SH-SY5Y (cell line): Measurements from ENCODE around the gene KRT82.

Experiments
- GATA2 ChIP-seq: IDR thresholded peaks from 2 replicates; pipeline ENCODE4 v1.6.1; 2011; ENCODE audit warnings: mild to moderate bottlenecking, low read depth, low read length
- GATA3 ChIP-seq: IDR thresholded peaks from 2 replicates; pipeline ENCODE4 v1.6.1; 2011; ENCODE audit warnings: low read depth, mild to moderate bottlenecking, low read length, moderate library complexity

KRT82 gene

DNA sequence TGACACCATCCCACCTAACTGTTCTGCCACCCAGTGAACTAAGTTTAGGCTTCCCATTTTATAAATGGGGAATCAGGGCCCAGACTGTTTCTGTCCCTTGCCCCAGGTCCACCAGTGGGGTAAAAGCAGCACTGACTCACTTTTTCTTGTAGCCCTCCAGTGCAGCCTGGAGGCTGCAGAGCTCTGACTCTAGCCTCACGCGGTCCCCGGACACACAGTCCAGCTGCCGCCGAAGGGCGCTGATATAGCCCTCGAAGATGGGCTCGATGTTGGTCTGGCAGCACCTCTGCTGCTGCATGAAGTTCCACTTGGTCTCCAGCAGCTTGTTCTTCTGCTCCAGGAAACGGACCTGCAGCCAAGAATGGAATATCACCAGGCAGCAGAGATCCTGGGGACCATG lies 2.6 kb downstream of the KRT82 start:
- TF ChIP-seq GATA2: no peak
- TF ChIP-seq GATA3: no peak

DNA sequence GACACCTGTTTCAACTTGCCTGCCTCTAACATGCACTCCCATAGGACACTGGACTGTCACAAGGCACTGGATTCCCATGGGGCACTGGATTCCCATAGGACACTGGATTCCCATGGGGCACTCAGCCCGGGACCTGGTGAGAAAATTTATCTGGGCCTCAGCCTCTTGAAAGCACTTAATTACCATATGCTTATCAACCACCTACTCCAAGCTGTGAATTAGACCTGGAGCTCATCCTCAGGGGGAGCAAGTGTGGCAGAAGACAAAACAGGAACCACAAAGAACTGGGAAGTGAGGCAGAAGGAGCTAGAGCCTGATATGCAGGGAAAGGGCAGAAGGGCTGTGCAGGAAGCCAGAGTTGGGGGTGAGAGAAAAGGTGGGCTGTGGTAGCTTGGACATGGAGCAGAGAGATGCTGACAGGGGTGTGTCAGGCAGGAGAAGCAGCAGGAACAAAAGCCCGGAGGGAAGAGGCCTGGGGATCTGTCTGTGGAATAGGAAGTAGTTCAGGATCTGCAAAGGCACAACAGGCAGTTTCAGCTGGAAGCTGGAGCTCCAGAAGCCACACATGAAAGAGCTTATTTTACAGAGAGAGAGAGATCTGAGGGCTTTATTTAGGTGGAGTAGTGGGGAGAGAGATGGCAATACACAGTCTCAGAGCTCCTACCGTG lies 3.1 kb downstream of the KRT82 start:
- TF ChIP-seq GATA3 (no peak), GATA2 (no peak)

DNA sequence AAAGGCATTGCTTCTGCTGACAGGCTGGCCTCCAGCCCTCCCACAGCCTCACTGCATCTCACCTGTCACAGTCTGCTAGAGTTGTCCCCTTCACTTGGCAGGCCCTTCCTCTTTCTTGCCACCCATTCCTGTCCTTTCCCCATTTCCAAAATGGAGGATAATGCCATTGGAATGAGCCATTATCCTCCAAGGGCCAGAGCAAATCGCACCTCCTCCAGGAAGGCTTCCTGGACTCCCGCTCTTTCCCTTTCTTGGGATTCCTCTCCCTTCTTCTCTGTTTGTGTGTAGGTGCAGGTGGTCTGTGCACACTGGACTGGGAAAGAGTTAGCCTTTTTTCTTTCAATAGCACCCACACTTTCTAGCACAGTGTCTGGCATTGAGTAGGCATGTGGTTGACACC lies 3.8 kb downstream of the KRT82 start:
- TF ChIP-seq GATA2 (no peak), GATA3 (no peak)

DNA sequence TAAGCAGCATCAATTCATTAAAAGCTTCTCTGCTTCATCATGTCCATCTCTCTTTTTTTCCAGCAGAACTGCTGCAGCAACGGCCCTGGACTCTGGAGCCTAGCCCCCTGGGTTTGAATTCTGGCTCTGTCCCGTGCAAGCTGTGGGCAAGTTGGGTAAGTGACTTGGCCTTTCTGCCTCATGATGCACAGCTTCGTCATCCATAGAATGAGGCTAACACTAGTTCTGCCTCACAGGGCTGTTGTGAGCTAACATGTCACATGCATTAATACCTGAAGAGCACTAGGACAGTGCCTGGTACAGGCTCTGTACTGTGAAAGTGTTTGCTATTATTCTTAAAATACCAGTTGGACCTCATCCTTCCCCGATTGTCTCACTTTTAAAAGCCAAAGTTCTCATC lies 4.2 kb downstream of the KRT82 start:
- TF ChIP-seq GATA2: no peak

DNA sequence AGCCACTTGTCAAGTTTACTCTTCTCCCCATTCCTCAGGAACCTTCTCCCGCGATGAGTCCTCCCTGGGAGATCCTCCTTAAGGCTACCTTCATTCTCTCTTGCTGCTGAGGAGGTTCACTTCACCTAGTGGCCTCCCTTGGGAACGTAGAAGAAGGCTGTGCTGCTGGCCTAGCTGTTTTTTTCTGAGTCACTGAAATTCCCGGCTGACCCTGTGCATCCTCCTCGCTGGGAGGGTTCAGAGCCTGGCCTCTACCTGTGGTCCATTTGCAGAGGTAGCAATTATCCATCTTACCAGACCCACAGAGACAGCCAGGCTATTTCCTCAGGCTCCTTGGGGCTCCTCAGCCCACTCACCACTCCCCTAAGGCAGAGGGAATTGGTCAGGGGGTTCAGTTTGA lies 4.6 kb downstream of the KRT82 start:
- TF ChIP-seq GATA3 (no peak), GATA2 (no peak)

DNA sequence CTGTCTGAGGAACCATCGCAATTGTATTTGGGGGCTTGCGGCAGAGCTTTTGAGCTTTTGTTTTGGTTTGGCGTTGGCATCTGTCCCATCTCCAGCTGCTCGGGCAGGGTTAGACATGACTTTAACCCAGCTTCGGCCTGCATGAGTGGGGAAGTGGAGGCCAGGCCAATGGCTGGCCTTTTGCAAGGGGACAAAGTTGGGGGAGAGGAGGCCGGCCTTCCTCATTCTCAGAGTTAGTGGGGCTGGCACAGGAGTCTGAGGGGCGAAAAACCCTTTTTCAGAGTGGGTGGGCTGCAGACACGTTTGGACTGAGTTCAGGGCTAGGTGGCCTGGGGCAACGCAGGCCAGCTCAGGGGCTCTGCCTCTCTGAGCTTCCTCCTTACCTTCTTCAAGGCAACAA lies 5.2 kb downstream of the KRT82 start:
- TF ChIP-seq GATA2: no peak

DNA sequence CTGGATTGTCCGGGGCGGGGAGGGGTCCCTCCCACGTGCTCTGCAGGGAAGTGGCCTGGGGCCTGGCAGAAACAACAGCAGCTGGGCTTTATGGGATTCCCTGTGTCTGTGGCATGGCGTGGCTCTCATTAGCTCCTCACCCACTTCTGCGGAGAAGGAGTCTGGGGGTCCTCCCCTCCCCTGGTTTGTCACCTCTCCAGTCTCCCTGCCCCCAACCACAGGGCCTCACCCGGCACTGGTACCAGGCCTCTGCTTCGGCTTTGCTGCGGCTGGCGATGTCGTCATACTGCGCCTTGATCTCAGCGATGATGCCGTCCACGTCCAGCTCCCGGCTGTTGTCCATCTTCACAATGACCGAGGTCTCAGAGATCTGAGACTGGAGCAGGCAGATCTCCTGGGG lies 6.4 kb downstream of the KRT82 start:
- TF ChIP-seq GATA3 (no peak), GATA2 (no peak)

DNA sequence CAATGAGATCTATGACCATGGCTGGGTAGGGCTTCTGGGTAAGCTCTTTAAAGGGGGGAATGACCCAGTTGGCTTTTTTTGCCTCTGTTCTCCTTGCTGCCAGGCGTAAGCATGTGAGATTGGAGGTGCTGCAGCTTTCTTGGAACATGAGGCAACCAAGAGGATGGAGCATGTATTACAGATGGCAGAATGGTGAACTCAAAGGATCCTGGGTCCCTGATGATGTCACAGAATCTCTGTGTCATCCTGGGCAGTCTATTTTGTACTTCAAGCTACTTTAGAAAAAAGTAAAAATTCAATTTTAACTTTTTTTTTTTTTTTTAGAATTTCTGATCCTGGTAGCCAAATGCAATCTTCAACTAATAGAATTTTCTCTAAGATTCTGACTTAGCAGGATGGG lies 8.0 kb downstream of the KRT82 start:
- TF ChIP-seq GATA3: no peak
- no peak for TF ChIP-seq GATA2

DNA sequence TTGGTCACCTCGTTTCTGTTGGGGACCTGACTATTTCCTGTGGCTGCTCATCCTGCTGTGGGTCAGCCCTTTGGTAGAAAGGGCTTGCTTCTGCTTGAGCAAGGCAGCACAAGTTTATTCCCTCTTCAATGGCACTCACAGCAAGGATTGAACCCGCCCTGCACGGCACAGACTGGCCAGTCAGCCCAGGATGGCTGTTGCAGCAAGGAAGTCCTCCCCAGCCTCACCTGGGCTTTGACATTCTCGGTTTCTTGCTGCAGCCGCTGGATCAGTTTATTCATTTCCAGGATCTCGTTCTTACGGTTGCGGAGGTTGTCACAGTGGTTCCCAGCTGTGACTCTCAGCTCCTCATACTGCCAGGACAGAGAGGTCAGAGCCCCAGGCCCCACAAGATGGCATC lies 9.5 kb downstream of the KRT82 start:
- no peak for TF ChIP-seq GATA2
- no peak for TF ChIP-seq GATA3

DNA sequence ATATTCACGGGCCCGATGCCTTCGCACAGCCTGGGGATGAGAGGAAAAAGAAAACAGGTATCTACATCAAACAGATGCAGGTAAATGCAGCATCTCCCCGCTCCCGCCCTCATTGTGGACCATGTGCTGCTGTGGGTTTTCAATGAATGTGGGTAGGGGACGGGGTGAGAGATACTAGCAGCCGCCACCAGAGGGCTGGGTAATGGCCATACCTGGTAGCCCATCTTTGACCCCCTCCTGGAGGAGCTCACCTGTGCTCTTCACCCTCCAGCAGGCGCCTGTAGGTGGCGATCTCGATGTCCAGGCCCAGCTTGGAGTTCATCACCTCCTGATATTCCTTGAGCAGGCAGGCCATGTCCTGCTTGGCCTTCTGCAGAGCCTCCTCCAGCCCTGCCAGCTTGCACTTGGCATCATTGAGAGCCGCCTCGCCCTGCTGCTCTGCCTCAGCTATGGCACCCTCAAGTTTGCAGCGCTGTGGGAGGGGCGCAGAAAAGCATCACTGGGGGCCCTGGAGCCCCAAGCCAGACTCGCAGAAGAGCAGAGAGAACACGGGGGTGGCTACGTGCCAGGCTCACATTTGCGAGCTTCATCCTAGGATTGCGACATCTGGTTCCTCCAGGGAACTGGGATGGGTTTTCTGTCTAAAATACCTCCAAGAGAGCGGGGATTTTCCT lies 10.2 kb downstream of the KRT82 start:
- TF ChIP-seq GATA2 (no peak), GATA3 (no peak)

DNA sequence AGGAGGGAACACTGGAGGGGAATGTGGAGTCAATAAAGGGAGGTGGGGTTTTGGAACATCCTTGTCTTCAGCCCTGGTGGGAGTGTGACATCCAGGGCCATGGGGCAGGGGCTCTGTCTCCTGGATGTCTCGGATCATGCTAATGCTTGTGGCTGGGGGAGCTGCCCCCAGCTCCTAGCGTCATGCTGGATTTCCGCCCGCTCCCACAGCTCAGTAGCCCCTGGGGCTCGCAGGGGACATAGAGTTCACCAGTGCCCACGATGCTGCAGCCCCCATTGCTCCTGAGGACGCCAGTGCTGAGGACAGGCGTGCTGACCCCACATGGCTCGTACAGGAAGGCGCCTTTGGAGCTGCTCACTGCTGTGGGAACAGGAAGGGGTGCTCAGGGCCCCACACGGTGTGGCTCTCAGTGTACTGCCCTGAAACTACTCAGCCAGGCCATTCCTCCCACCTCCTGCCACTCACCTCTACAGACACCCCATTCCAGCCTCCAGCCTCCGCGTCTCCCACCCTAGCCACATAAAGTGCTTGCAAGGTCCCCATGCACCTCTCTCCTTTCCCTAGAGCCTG lies 11.2 kb downstream of the KRT82 start:
- TF ChIP-seq GATA2 (no peak), GATA3 (no peak)

DNA sequence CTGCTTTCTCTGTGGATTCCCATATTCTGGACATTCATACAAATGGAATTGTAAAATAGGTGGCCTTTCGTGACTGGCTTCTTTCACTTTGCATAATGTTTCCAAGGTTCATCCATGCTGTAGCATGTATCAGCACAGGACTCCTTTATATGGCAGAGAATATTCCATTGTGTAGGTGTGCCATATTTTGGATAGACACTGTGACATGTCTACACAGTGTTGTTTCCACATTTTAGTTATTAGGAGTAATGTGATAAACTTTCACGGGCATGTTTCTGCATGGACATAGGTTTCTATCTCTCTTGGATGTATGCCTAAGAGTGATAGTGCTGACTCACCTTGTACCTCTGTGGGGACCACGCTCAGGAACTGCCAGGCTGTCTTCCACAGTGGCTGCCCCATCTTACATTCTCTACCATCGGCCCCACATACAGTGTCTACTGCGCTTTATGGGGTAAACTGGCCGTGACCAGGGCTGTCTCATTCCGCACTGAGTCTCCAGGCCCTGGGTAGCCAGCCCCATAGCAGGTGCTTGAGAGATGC lies 13.6 kb downstream of the KRT82 start:
- no peak for TF ChIP-seq GATA3
- TF ChIP-seq GATA2: no peak

DNA sequence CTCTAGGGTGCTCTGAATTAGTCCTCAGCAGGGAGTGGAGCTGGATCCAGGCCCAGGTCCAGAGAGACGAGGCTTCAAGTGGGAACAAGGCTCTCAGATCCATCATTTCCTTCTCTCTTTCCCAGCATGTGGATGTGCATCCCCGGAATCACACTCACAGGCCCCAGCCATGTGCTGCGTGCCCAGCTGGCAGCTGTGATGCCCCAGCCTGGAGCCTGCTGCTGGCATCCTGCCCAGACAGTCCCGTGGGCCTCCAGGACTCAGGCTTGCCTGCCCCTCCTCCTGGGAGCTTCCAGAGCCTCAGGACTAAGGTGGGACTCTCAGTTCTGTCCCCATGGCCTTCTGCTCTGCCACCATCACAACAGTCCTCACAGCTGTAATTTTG lies 14.5 kb downstream of the KRT82 start:
- TF ChIP-seq GATA3 (no peak), GATA2 (no peak)

DNA sequence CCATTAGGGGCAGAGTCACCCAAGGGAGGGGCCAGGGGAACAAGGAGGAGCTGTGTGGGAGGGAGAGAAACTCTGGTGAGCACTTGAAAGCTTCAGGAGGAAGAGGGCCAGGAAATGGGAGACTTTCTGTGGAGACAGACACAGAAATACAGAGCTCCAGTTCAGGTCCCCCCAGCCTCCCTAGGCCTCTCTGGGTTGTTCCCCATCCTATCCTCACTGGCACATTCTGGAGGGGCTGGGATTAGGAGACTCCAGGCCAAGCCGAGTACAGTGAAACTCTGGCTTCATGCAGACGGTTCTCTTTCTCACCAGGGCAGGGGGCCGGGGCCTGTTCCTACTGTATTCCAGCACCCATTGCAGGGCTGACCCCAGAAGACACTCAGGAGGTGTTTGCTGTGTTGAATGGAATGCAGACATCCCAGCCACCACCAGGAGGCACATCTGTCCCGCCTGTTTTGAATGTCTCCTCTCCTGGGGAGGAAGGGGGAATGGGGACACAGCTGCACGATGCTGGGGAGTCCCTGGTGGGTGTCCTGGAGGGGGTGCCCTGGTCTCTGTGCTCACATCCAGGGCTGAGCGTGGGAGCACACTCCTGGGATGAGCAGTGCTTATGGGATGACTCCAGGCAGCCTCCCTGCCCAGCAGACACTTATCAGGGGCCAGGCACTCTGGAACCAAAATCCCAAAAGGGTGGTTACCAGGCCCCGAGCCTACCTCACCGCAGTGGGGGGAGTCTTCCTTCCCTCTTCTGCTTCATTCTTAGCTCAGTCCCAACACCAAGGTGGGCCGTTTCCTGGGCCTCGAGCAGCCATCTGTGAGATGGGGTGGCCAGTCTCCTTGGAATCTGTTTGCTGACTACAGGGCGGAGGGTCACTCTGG lies 15.2 kb downstream of the KRT82 start:
- TF ChIP-seq GATA3 (no peak), GATA2 (no peak)

DNA sequence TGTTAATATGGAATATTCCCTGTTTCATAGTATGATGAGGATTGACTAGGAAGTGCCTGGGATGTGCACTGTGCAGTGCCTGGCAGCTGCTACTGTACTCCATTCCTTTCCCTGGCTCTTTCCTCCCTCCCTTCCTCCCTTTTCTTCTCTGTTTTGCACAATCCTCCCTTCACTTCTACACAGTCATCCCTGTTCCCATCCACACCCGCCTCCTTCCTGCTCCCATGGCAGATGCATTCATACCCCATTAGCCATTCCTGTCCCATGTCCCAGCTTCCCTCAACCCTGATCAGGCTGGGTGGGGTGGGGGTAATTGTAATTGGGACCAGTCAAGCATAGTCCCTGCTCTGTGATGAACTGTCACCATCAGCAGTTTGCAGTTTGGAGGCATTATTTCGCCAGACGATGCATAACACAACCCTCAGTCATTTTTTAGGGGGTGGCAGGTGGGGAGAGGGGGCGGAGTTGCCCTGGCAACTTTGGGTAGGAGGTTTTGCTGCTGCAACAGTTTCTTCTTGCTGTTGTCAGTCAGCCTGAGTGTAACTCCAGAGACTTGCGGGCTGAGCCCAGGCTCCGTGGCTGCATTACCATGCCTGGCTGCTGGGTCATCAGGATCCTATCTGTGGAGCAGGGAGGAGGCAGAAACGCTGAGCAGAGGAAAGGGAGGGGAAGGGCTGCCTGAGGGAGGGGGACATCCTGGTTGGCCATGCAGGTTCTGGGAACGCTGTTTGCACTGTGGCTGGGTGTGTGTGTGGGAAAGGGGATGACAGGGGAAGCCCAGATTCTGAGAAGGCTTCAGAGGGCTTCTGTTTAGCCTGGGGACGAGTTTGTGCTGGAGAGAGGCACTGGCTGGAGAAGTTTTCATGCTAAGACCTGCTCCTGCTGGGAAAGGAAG lies 16.6 kb downstream of the KRT82 start:
- TF ChIP-seq GATA3 (no peak), GATA2 (no peak)

DNA sequence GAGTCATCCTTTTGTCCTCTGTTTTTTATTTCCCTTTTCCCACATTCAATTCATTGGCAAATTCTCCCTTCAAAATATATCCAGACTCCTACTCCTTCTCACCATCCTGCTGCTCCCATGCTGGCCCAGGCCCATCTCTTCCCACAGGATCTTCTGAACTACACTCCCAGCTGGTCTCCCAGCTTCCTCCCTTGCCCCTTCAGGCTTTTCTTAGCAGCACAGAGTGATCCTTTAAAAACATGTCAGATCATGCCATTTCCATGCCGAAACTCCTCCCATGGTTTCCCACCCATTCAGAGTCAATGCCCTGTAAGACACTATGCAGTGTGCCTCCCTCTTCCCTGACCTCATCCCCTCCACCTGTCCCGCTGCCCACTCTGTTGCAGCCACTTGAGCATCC lies 18.3 kb downstream of the KRT82 start:
- no peak for TF ChIP-seq GATA2
- TF ChIP-seq GATA3: no peak
